Right cardiac atrium (tissue), 5 donors: ENCODE results near the gene NCBP3. TPM values are rescaled to one million over a fixed set of nuclear protein-coding genes. Genes with fewer than 3 reads are reported as not detected.

Experiments used
- ATAC-seq, 2 donors: fragments of 200-7000 bp; cut with Tn5 transposase; one replicate each; pipeline versions ENCODE4 v1.8.0 to v1.9.1; 2020; ENCODE audit warnings: moderate library complexity in 2 of 2, mild to moderate bottlenecking in 1 of 2
- DNase-seq, 3 donors: peaks; one replicate each; pipeline ENCODE4 v3.0.0-alpha.2; 2020
- H3K27ac ChIP-seq: one replicate; pipeline ENCODE4 v1.5.1; 2013; ENCODE audit warnings: mild to moderate bottlenecking, low read length, control low read depth, moderate library complexity
- H3K27me3 ChIP-seq: one replicate; pipeline ENCODE4 v1.6.1; 2013; ENCODE audit not compliant: control insufficient read depth, insufficient read depth
- H3K4me1 ChIP-seq: one replicate; pipeline ENCODE4 v1.6.1; 2013; ENCODE audit warnings: low read length; ENCODE audit not compliant: control insufficient read depth, insufficient read depth
- H3K4me3 ChIP-seq: one replicate; pipeline ENCODE4 v1.5.1; 2013; ENCODE audit warnings: low read length, control low read depth
- H3K9me3 ChIP-seq: one replicate; pipeline ENCODE4 v1.6.1; 2013; ENCODE audit warnings: low read length; ENCODE audit not compliant: control insufficient read depth
- WGBS: extraction: QIAGEN DNeasy Blood & Tissue Kit; methylation state at CpG from one replicate; pipeline ENCODE4 v1.1.7; 2013; 5-methylcytosine and 5-hydroxymethylcytosine counted together
- intact Hi-C, 4 donors: fragments of 100-400 bp; cut with DNase I; formaldehyde crosslinking; loops; one replicate each; pipeline versions ENCODE4 v1.11.0 to v1.14.0; 2022 to 2023
- polyA plus RNA-seq: library from polyadenylated mRNA; stranded (reverse); fragments of 200-250 nt; gene quantifications from one replicate; pipeline ENCODE4 v1.2.3, GENCODE V29; 2013
- total RNA-seq, 4 donors: library from RNA; stranded (reverse); fragmentation: NEBNext Ultra II Directional; extraction: Animal tissue kit (Norgen Biotek cat#: 25700); gene quantifications; one replicate each; pipeline ENCODE4 v1.2.1, GENCODE V29; 2021
- donor health status: healthy with polysubstance abuse.
- donor health status: DM: no; HTN: yes; CAD: no.
- donor health status: DM: no; HTN: no; CAD: no.
- donor health status: DM: no; HTN: yes; CAD: no; lungs with severe emphysema.
- donor health status: DM: yes; HTN: yes; CAD: no.

Gene NCBP3
- total and polyA plus RNA-seq, 5 donors = 13.9 to 33.5 (median 25.3) TPM

DNA sequence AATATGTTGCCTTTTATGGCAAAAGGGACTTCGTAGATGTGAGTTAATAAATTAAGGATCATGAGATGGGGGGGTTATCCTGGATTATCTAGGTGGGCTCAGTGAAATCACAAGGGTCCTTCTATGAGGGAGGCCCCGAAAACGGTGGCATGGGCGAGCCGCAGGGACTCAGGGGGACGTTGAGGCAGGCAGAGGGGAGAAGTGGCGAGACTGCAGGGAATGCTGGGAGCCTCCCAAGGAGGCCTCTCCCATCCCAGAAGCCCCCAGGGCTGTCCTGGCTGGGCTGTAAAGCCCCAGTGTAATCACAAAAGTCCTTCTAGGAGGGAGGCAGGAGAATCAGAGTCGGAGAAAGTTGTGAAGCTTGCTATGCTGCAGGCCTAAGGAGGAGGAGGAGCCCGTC, 80.1 kb downstream of the NCBP3 start:
- ATAC-seq = no peak
- intact Hi-C loops = no loop called here
- no peaks in the 10 kb centered on the region for H3K4me1 ChIP-seq
- no peak overlapping the region for H3K27ac ChIP-seq
- H3K27me3 ChIP-seq = no peaks in the 10 kb centered on the region
- no peaks in the 10 kb centered on the region for H3K9me3 ChIP-seq
- H3K4me3 ChIP-seq = no peak overlapping the region
- DNase-seq = no peak
- 93% methylated on average over 9 of the region's 9 CpGs for WGBS

DNA sequence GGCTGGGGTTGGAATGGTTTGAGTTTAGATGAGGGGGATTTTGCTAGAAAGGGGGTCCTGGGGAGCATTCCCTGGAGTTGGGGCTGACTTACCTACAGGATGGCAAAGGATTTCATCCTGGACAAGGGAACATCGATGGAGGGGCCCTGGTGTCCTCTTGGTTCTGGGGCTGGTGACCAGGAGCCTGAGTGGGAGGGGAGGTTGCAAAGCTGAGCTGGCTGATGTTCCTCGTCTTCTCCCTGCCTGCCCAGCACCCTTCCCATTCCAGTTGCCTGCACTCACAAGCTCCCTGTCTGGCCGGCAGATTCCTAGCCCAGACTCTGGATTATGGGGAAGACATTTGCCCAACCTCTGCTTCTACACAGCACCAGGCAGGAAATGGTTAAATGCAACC, 82.3 kb downstream of the NCBP3 start:
- intact Hi-C loops = no loop called here
- Histone ChIP-seq H3K27ac (no peak overlapping the region), H3K4me3 (no peak overlapping the region), H3K4me1 (no peaks in the 10 kb centered on the region), H3K9me3 (peaks cover 2% of the 10 kb centered on the region), H3K27me3 (no peaks in the 10 kb centered on the region)
- DNase-seq (no peak), ATAC-seq (no peak)
- WGBS = 64% methylated on average over 3 of the region's 3 CpGs

DNA sequence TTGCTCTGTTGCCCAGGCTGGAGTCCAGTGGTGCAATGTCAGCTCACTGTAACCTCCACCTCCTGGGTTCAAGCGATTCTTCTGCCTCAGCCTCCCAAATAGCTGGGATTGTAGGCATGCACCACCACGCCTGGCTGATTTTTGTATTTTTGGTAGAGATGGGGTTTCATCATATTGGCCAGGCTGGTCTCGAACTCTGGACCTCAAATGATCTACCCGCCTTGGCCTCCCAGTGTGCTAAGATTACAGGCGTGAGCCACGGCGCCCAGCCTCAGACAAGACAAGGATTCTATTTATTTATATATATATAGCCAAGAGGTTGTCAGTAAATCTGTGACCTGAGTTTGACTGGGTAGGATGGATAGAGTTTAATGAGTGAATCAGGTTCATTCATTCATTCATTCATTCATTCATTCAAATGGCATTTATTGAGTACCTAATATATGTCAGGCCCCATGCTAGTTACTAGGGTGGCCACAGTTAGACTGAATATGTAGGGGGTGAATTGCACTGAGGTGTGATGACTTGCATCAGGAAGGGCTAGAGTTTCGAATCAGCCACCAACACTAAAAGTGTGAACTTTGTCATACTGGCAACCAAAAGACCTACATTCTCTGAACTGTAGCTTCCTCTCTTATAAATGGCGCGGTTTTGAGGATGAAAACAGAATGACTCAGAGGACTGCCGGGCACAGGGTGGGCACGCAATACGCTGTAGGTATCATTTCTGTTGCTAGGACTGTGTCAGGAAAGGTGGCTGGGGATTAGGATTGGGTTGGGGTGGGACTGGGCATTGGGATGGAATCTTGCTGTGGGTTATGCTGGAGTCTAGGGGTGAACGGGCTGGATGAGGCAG, 82.9 kb downstream of the NCBP3 start:
- no peaks in the 10 kb centered on the region for H3K4me1 ChIP-seq
- ATAC-seq (no peak), DNase-seq (no peak)

DNA sequence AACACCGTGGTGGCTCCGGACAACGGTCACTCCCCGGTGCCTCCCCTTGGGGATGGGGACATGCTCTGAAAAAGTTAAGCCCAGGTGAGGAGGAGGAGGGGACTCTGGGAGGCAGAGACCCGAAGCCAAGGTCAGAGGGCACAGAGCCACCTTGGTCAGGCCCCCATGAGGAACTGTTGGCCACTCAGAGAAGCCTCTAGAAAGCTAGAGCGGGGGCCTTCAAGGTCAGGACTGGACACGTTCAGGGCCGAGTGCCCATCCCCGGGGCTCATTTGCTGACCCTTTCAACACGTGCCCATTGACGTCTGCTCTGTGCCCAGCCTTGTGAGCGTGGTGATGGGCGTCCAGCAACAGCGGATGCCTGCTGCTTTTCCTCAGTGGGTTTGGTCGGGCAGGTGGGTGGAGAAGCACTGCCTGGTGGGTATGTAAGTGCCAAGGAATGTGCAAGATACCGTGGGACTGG, 84.1 kb downstream of the NCBP3 start:
- 78% methylated on average over 16 of the region's 16 CpGs for WGBS
- Histone ChIP-seq H3K27me3 (no peaks in the 10 kb centered on the region), H3K4me1 (no peaks in the 10 kb centered on the region), H3K4me3 (no peak overlapping the region), H3K9me3 (peaks cover 2% of the 10 kb centered on the region), H3K27ac (no peak overlapping the region)
- ATAC-seq (no peak), DNase-seq (no peak)
- intact Hi-C loops = no loop called here

More for the DNA sequence above, 82.9 kb downstream of the NCBP3 start:
- Histone ChIP-seq H3K27me3 (no peaks in the 10 kb centered on the region), H3K27ac (no peak overlapping the region), H3K9me3 (peaks cover 2% of the 10 kb centered on the region), H3K4me3 (no peak overlapping the region)
- intact Hi-C loops = no loop called here
- 86% methylated on average over 14 of the region's 14 CpGs for WGBS

DNA sequence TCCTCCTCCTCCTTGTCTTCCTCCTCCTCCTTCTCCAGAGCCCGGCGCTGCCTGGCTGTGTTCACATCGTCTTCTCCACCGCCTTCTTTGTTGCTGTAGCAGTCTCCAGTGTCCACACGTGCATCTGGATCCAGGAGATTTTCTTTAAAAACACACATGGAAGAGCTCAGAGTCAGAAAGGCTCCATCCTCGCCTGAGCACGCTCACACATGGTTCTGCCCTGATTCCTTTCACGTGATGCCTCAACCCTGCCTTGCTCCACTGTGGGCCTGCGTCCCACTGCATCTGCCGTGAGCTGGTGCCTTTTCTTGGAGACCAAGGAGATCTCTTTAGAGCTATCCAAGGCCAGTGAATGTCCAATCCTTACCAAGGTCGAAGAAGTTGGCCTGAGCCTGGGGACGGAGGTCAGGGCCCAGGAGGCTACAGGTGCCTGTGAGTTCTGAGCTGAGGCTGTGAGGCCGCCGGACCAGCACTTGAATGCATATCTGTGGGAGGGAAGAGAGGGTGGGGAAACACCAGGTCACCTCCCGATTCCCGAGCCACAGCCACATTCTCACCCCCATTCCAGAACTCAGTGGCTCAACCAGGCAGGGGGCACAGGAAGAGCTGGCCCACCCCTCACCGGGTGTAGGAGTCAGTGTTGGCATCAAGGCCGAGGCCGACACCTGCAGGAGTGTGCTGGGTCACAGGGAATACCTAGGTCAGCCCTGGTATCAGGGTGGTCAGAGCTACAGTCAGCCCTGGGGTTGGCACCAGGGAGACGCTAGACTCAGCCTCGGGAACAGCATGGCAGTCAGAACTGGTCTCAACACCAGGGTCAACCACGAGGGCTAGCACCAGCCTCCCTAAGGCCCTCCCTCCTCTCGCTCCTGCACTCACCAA, 84.8 kb downstream of the NCBP3 start:
- WGBS = 80% methylated on average over 23 of the region's 23 CpGs

DNA sequence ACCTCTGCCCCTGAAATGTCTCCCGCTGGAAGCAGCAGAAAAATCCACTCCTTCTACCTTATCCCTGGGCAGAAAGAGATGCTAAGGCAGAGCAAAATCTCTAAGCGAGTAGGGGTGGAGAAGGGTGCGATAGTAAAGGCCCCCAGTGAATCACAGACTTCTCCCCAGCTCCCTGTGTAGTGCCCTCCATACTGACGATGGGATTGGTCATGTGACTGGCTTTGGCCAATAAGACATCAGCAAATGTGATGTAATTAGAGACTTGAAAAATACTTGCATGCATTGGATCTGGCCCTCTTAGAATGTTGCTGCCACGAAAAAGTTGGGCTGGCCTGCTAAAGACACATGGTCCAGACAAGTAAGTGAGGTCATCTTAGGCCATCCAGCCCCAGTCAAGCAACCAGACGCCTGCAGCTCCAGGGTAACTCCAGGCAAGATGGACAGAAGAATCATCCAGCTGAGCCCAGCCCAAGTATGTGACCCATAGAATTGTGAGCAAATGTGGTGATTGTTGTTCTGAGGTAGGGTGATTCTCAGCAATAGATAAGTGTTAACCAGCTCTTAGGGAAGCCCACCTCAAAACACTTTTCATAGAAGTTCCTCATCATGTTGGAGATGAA, 86.3 kb downstream of the NCBP3 start:
- no peak for ATAC-seq
- no peak overlapping the region for H3K4me3 ChIP-seq
- H3K9me3 ChIP-seq = peaks cover 2% of the 10 kb centered on the region
- no peak for DNase-seq
- no peak overlapping the region for H3K27ac ChIP-seq
- 82% methylated on average over 6 of the region's 6 CpGs for WGBS
- no peaks in the 10 kb centered on the region for H3K27me3 ChIP-seq
- intact Hi-C loops = no loop called here
- no peaks in the 10 kb centered on the region for H3K4me1 ChIP-seq

More for the DNA sequence above, 84.8 kb downstream of the NCBP3 start:
- Histone ChIP-seq H3K27me3 (no peaks in the 10 kb centered on the region), H3K4me1 (no peaks in the 10 kb centered on the region), H3K4me3 (no peak overlapping the region), H3K9me3 (peaks cover 2% of the 10 kb centered on the region), H3K27ac (no peak overlapping the region)
- ATAC-seq (no peak), DNase-seq (no peak)
- intact Hi-C loops = no loop called here

DNA sequence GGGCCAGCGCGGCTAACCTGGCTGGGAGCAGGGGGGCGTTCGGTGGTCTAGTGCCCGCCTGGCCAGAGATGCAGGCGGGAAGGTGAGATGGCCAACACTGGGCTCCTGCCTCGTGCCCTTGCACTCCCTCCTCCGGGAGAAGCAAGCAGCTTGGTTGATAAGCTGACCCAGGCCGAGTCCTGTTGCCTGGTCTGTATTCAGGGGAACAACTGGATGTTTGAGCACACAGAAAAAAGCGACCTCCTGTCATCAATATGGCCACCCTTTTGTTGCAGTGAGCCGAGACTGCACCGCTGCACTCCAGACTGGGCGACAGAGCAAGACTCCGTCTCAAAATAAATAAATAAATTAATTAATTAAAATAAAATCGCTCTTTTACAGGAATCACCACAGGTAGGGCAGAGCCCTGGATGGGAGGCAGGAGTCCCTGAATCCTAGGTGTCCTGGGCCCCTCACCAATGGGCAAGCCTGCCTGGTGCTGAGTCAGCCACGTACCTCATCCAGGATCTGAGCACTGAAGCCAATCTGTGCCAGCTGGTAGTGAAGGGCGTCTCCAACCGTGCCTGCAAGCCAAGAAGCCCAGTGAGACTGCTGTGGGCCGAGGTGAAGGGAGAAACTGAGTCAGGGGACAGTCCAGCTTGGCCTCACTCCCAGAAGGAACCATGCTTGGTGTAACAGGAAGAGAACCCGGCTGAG, 90.6 kb downstream of the NCBP3 start:
- WGBS = 60% methylated on average over 20 of the region's 20 CpGs

DNA sequence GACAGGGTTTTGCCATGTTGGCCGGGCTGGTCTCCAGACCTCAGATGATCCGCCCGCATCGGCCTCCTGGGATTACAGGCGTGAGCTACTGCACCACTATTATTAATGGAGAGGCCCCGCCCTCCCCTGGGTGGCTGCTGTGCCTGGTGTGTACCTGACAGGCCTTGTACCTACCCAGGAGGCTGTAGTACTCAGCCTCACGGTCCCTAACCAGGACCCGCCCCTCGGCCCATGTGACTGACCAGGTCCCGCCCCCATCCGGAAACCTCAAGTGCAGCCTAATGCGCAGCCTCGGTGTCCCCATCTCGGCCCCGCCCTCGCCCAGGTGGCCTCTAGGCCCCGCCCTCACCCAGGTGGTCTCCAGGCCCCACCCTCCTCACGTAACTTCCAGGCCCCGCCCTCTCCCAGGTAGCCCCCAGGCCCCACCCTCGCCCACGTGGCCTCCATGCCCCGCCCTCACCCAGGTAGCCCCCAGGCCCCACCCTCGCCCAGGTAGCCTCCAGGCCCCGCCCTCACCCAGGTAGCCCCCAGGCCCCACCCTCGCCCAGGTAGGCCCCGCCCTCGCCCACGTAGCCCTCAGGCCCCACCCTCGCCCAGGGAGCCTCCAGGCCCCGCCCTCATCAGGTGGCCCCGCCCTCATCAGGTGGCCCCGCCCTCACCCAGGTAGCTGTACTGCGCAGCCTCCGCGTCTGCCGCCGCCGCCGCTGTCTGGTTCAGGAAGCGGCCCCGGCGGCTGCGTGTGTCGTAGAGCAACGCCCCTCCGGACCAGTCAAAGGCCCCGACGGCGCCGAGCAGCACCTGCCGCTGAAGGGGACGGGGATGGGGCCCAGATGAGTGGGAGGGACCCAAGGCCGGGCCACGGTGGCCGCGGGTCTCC, 91.3 kb downstream of the NCBP3 start:
- Histone ChIP-seq H3K9me3 (peaks cover under 1% of the 10 kb centered on the region), H3K4me1 (no peaks in the 10 kb centered on the region), H3K27ac (no peak overlapping the region), H3K4me3 (no peak overlapping the region), H3K27me3 (no peaks in the 10 kb centered on the region)
- ATAC-seq = peak; percentile 56 to 62
- WGBS = 7% methylated on average over 56 of the region's 56 CpGs
- peak in 1 of 3 donors; percentile 56 for DNase-seq
- intact Hi-C loops = no loop called here

More for the DNA sequence above, 90.6 kb downstream of the NCBP3 start:
- ATAC-seq (no peak), DNase-seq (peak in 1 of 3 donors; percentile 22)
- intact Hi-C loops = no loop called here
- Histone ChIP-seq H3K27me3 (no peaks in the 10 kb centered on the region), H3K4me3 (no peak overlapping the region), H3K9me3 (peaks cover 2% of the 10 kb centered on the region), H3K4me1 (no peaks in the 10 kb centered on the region), H3K27ac (no peak overlapping the region)

DNA sequence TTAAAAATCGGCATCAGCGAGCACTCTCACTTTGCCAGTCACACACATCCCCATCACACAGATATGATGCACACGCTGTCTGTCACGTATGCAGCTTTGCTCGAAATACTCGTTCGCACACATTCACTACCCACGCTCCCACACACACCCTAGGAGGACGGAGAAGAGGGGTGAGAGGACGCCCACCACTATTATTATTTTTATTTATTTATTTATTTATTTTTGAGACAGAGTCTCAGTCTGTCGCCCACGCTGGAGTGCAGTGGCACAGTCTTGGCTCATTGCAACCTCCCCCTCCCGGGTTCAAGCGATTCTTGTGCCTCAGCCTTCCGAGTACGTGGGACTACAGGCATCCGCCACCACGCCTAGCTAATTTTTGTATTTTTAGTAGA, 92.0 kb downstream of the NCBP3 start:
- Histone ChIP-seq H3K9me3 (no peaks in the 10 kb centered on the region), H3K4me3 (no peak overlapping the region), H3K27me3 (no peaks in the 10 kb centered on the region), H3K4me1 (no peaks in the 10 kb centered on the region), H3K27ac (no peak overlapping the region)
- DNase-seq (peak in 1 of 3 donors; percentile 9), ATAC-seq (no peak)
- intact Hi-C loops = no loop called here
- WGBS = 86% methylated on average over 18 of the region's 18 CpGs

DNA sequence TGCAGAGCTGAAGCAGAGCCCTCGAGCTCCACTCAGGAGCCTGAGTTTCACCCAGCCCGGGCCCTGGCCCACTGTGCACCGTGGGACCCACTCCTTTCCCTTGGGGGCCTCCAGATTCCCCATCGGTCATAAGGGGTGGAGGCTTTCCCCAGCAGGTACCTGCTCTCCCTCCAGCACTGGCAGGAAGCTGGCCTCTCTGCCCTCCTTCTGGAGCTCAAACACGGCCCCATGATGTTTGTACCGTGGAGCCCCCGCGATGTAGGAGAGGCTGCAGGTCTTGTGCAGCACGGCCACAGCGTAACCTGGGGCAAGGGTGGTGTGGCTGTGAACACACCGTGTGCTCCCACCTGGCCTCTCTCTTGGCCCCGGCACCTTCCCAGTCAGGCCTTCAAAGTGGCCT, 92.4 kb downstream of the NCBP3 start:
- WGBS = 73% methylated on average over 12 of the region's 12 CpGs
- peak in 1 of 3 donors; percentile 22 for DNase-seq
- Histone ChIP-seq H3K27ac (no peak overlapping the region), H3K27me3 (no peaks in the 10 kb centered on the region), H3K9me3 (no peaks in the 10 kb centered on the region), H3K4me3 (no peak overlapping the region), H3K4me1 (no peaks in the 10 kb centered on the region)
- intact Hi-C loops = no loop called here
- ATAC-seq = no peak
